GM23338 (cell line): ENCODE data around the gene FGFR2. TPM values are rescaled to one million over a fixed set of nuclear protein-coding genes. Genes with fewer than 3 reads are reported as not detected.

Experiments
- ATAC-seq: fragments of 200-7000 bp; cut with Tn5 transposase; 3 replicates; pipeline ENCODE4 v1.9.1; 2020
- DNase-seq: peaks from one replicate; pipeline ENCODE4 v3.0.0-alpha.2; 2015; ENCODE audit warnings: low spot score
- H2AFZ ChIP-seq: fragments of 200-600 bp; sonication (generic); 2 replicates; pipeline ENCODE4 v1.8.0; 2016; ENCODE audit warnings: antibody characterized with exemption, mild to moderate bottlenecking, moderate library complexity
- H3F3A ChIP-seq: fragments of 200-600 bp; sonication (generic); replicated peaks from 2 replicates; pipeline ENCODE4 v1.8.0; 2017; ENCODE audit warnings: antibody characterized with exemption, mixed run types, low read depth
- H3K27ac ChIP-seq: fragments of 200-600 bp; sonication (generic); 2 replicates; pipeline ENCODE4 v1.6.1; 2016; ENCODE audit warnings: low read depth
- H3K27me3 ChIP-seq: fragments of 200-600 bp; sonication (generic); 2 replicates; pipeline ENCODE4 v1.8.0; 2016; ENCODE audit warnings: mild to moderate bottlenecking, mixed run types, moderate library complexity; ENCODE audit not compliant: insufficient read depth
- H3K36me3 ChIP-seq: fragments of 200-600 bp; sonication (generic); 2 replicates; pipeline ENCODE4 v1.8.0; 2016; ENCODE audit warnings: mild to moderate bottlenecking; ENCODE audit not compliant: insufficient read depth
- H3K4me1 ChIP-seq: fragments of 200-600 bp; sonication (generic); 2 replicates; pipeline ENCODE4 v1.8.0; 2016; ENCODE audit warnings: mild to moderate bottlenecking, moderate library complexity; ENCODE audit not compliant: insufficient read depth
- H3K4me2 ChIP-seq: fragments of 200-600 bp; sonication (generic); 2 replicates; pipeline ENCODE4 v1.7.1; 2017; ENCODE audit warnings: mixed run types
- H3K4me3 ChIP-seq: fragments of 200-600 bp; sonication (generic); 2 replicates; pipeline ENCODE4 v1.6.1; 2016; ENCODE audit warnings: mixed run types
- H3K79me2 ChIP-seq: fragments of 200-600 bp; sonication (generic); replicated peaks from 2 replicates; pipeline ENCODE4 v1.8.0; 2017; ENCODE audit warnings: mild to moderate bottlenecking; ENCODE audit not compliant: insufficient read depth
- H3K9me2 ChIP-seq: fragments of 200-600 bp; sonication (generic); 2 replicates; pipeline ENCODE4 v1.8.0; 2017; ENCODE audit not compliant: insufficient read depth
- H4K20me1 ChIP-seq: fragments of 200-600 bp; sonication (generic); replicated peaks from 2 replicates; pipeline ENCODE4 v1.8.0; 2017; ENCODE audit warnings: mild to moderate bottlenecking; ENCODE audit not compliant: insufficient read depth
- H3K27ac Mint-ChIP-seq: 2 replicates; pipeline ENCODE4 v1.8.0; 2020; ENCODE audit warnings: inconsistent platforms, mild to moderate bottlenecking, moderate library complexity, mixed read lengths
- H3K27me3 Mint-ChIP-seq: 3 replicates; pipeline ENCODE4 v1.8.0; 2022; ENCODE audit warnings: low read depth, mild to moderate bottlenecking, moderate library complexity, mixed read lengths, inconsistent platforms; ENCODE audit not compliant: insufficient read depth, poor library complexity
- H3K36me3 Mint-ChIP-seq: 3 replicates; pipeline ENCODE4 v1.8.0; 2021; ENCODE audit warnings: low read depth, mild to moderate bottlenecking, inconsistent platforms, moderate library complexity, mixed read lengths
- H3K4me1 Mint-ChIP-seq: 3 replicates; pipeline ENCODE4 v1.8.0; 2020; ENCODE audit warnings: mild to moderate bottlenecking, inconsistent platforms, mixed read lengths
- H3K4me3 Mint-ChIP-seq: 3 replicates; pipeline ENCODE4 v1.8.0; 2021; ENCODE audit warnings: moderate library complexity, mild to moderate bottlenecking, inconsistent platforms, mixed read lengths
- H3K9me3 Mint-ChIP-seq: 3 replicates; pipeline ENCODE4 v1.8.0; 2020; ENCODE audit warnings: moderate library complexity, mild to moderate bottlenecking, inconsistent platforms, mixed read lengths
- CREB1 ChIP-seq: fragments of 250-450 bp; sonication (Bioruptor Pico); IDR thresholded peaks from 2 replicates; pipeline ENCODE4 v1.5.0; 2020; ENCODE audit warnings: low read depth, mild to moderate bottlenecking, moderate library complexity
- CTCF ChIP-seq, 2 experiments: fragments of 200-600 bp in 1 of 2; sonication (generic) in 1 of 2; conservative IDR thresholded peaks; 2 replicates each; pipeline versions ENCODE4 v1.5.1 to v1.6.1; 2016 to 2017; ENCODE audit warnings: antibody characterized with exemption in 2 of 2, low read depth in 2 of 2, mild to moderate bottlenecking in 2 of 2, moderate library complexity in 1 of 2
- ETS1 ChIP-seq: IDR thresholded peaks from 2 replicates; pipeline ENCODE4 v1.6.1; 2016; ENCODE audit warnings: antibody characterized with exemption
- EZH2 ChIP-seq: fragments of 200-600 bp; sonication (generic); IDR thresholded peaks from one replicate; pipeline ENCODE4 v1.8.0; 2017; ENCODE audit warnings: antibody characterized with exemption, mild to moderate bottlenecking, low read depth; ENCODE audit not compliant: unreplicated experiment
- EZH2phosphoT487 ChIP-seq: fragments of 200-600 bp; sonication (generic); IDR thresholded peaks from one replicate; pipeline ENCODE4 v1.8.1; 2018; ENCODE audit warnings: antibody characterized with exemption; ENCODE audit not compliant: unreplicated experiment
- JUNB ChIP-seq: IDR thresholded peaks from one replicate; pipeline ENCODE4 v1.6.1; 2016; ENCODE audit warnings: antibody characterized with exemption; ENCODE audit not compliant: unreplicated experiment
- NANOG ChIP-seq: IDR thresholded peaks from 2 replicates; pipeline ENCODE4 v1.6.1; 2016; ENCODE audit warnings: antibody characterized with exemption, borderline replicate concordance
- POLR2AphosphoS5 ChIP-seq: IDR thresholded peaks from 2 replicates; pipeline ENCODE4 v1.6.1; 2016; ENCODE audit warnings: antibody characterized with exemption, low read depth
- REST ChIP-seq: IDR thresholded peaks from one replicate; pipeline ENCODE4 v1.6.1; 2018; ENCODE audit warnings: antibody characterized with exemption; ENCODE audit not compliant: unreplicated experiment
- STAT1 ChIP-seq: IDR thresholded peaks from one replicate; pipeline ENCODE4 v1.6.1; 2016; ENCODE audit warnings: antibody characterized with exemption; ENCODE audit not compliant: unreplicated experiment
- ZNF114 ChIP-seq: fragments of 250-450 bp; sonication (Bioruptor Pico); IDR thresholded peaks from 2 replicates; pipeline ENCODE4 v1.5.0; 2020; ENCODE audit warnings: mild to moderate bottlenecking, moderate library complexity
- ZNF331 ChIP-seq: fragments of 250-450 bp; sonication (Bioruptor Pico); IDR thresholded peaks from 2 replicates; pipeline ENCODE4 v1.5.0; 2020; ENCODE audit warnings: low read depth, mild to moderate bottlenecking, moderate library complexity
- ZNF462 ChIP-seq: fragments of 250-450 bp; sonication (Bioruptor Pico); IDR thresholded peaks from 2 replicates; pipeline ENCODE4 v1.5.0; 2020; ENCODE audit warnings: mild to moderate bottlenecking, moderate library complexity
- polyA plus RNA-seq: library from polyadenylated mRNA; unstranded; fragments of >200 nt; fragmentation: Nextera tagmentation; extraction: Ambion mirVana; gene quantifications from 2 replicates; pipeline ENCODE4 v1.2.1, GENCODE V29; 2016
- total RNA-seq: library from RNA; depleted of rRNA; stranded (reverse); fragments of >200 nt; shearing (Covaris generic); gene quantifications from 2 replicates; pipeline ENCODE4 v1.2.3, GENCODE V29; 2014

FGFR2 gene
- total and polyA plus RNA-seq, 2 experiments from 2014 or later: 31.1 to 106 TPM

- H3K4me3 Mint-ChIP-seq: no peak overlapping the region
- H3K4me1 ChIP-seq: no peaks in the 10 kb centered on the region
- peaks cover 40% of the 10 kb centered on the region for H3K36me3 ChIP-seq
- peaks cover 2% of the 10 kb centered on the region for H3K27me3 Mint-ChIP-seq
- H2AFZ ChIP-seq: no peak overlapping the region
- H3K79me2 ChIP-seq: peaks cover 34% of the 10 kb centered on the region
- no peak overlapping the region for H3K27ac Mint-ChIP-seq
- H3K4me2 ChIP-seq: no peak overlapping the region
- no peak for DNase-seq
- no peaks in the 10 kb centered on the region; the same call in 1 of the 2 replicates for H3K9me2 ChIP-seq
- H3K27me3 ChIP-seq: no peaks in the 10 kb centered on the region
- no peak overlapping the region for H3K27ac ChIP-seq
- H4K20me1 ChIP-seq: peaks cover 4% of the 10 kb centered on the region; the same call in 1 of the 2 replicates
- TF ChIP-seq POLR2AphosphoS5 (no peak), ZNF331 (CRISPR knock-in tag) (no peak), CTCF (conservative IDR thresholded peaks at IDR 0.05; ENCODE audit: low read depth in 2 of 2) (no peak), EZH2 (no peak), STAT1 (no peak), ETS1 (no peak), NANOG (no peak), CREB1 (CRISPR knock-in tag) (no peak), JUNB (no peak), REST (no peak), ZNF114 (CRISPR knock-in tag) (no peak), EZH2phosphoT487 (no peak), ZNF462 (no peak)
- H3K9me3 Mint-ChIP-seq: no peaks in the 10 kb centered on the region
- H3K4me1 Mint-ChIP-seq: no peaks in the 10 kb centered on the region; the same call in 2 of the 3 replicates
- no peak for ATAC-seq
- H3K4me3 ChIP-seq: no peak overlapping the region
- peaks cover 91% of the 10 kb centered on the region for H3K36me3 Mint-ChIP-seq
- H3F3A ChIP-seq: 0 out of 2 replicates have a peak, but pooled peaks cover 2% of the 10 kb centered on the region
Measured at GRCh38 chr10:121501796-121502195, 96.4 kb downstream of the FGFR2 start.
